ENCODE data around the gene EMC9. TPM values are rescaled to one million over a fixed set of nuclear protein-coding genes. Genes with fewer than 3 reads are reported as not detected.

EMC9 gene
- total and polyA plus RNA-seq, 2 of the 8 experiments (the other 6 are each of a cell fraction or from before 2014, with no cell fraction given): 38.4 to 47.2 TPM

DNA sequence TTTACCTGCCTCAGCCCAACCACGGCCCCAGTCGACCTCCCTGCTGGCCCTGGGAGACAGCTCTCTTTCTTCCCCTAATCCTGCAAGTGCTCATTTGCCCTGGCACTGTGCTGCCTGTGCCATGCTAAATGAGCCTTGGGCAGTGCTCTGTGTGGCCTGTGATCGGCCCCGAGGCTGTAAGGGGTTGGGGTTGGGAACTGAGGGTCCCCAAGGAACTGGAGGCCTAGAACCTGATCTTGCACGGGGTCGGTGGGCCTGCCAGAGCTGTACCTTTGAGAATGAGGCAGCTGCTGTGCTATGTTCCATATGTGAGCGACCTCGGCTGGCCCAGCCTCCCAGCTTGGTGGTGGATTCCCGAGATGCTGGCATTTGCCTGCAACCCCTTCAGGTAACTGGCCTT, 8.7 kb upstream of the EMC9 start (continued):
- TF ChIP-seq HDAC2 (IDR thresholded peaks at IDR 0.05; ENCODE audit: borderline replicate concordance in 1 of 2, low read depth in 2 of 2, low read length in 2 of 2) (no peak), TEAD4 (IDR thresholded peaks at IDR 0.05; ENCODE audit: low read depth, low read length) (no peak), BCL11A (IDR thresholded peaks at IDR 0.05; ENCODE audit: low read depth in 2 of 2, low read length in 2 of 2) (no peak)

Measured in H1 (cell line).